K562 (cell line): ENCODE results near the gene SMCHD1. TPM values are rescaled to one million over a fixed set of nuclear protein-coding genes. Genes with fewer than 3 reads are reported as not detected.

Experiments
- BCL6 ChIP-seq: fragments of 250-450 bp; sonication (Bioruptor Pico); IDR thresholded peaks from 2 replicates; pipeline ENCODE4 v1.4.0; 2020
- CCAR2 ChIP-seq: fragments of 200-400 bp; formaldehyde crosslinking; IDR thresholded peaks from 2 replicates; pipeline ENCODE4 v1.6.1; 2017; ENCODE audit warnings: mild to moderate bottlenecking, low read depth, low read length
- DDX20 ChIP-seq: fragments of 450-650 bp; IDR thresholded peaks from 2 replicates; pipeline ENCODE4 v1.6.1; 2016; ENCODE audit warnings: missing genetic modification characterization, low read depth, mild to moderate bottlenecking, missing compliant biosample characterization, moderate library complexity
- EZH2 ChIP-seq: IDR thresholded peaks from 2 replicates; pipeline ENCODE4 v1.6.1; 2012; ENCODE audit warnings: low read depth, mild to moderate bottlenecking, inconsistent platforms, low read length, borderline replicate concordance
- KAT2B ChIP-seq: IDR thresholded peaks from one replicate; pipeline ENCODE4 v1.6.1; 2012; ENCODE audit warnings: low read depth, mild to moderate bottlenecking, control low read depth, inconsistent platforms, low read length, moderate library complexity
- LARP7 ChIP-seq: fragments of 450-650 bp; IDR thresholded peaks from 2 replicates; pipeline ENCODE4 v1.6.1; 2016
- MAZ ChIP-seq, 2 experiments: fragments of 450-650 bp in 1 of 2; sonication (generic) in 1 of 2; formaldehyde crosslinking; IDR thresholded peaks in 1 of 2; conservative IDR thresholded peaks in 1 of 2; 2 replicates each; pipeline versions ENCODE4 v1.4.0 to v1.5.0; 2020; ENCODE audit warnings: mild to moderate bottlenecking in 1 of 2, missing genetic modification reagents in 1 of 2
- MTF1 ChIP-seq: fragments of 250-450 bp; sonication (Bioruptor Pico); IDR thresholded peaks from 2 replicates; pipeline ENCODE4 v1.9.0; 2021; ENCODE audit warnings: moderate library complexity, mild to moderate bottlenecking, inconsistent platforms, borderline replicate concordance
- MXI1 ChIP-seq: IDR thresholded peaks from 2 replicates; pipeline ENCODE4 v1.6.1; 2011; ENCODE audit warnings: low read depth, mild to moderate bottlenecking, improper control_type of control experiment, low read length
- NFE2L1 ChIP-seq: fragments of 450-650 bp; IDR thresholded peaks from 2 replicates; pipeline ENCODE4 v1.6.1; 2016; ENCODE audit warnings: missing genetic modification characterization, low read depth, mild to moderate bottlenecking, missing compliant biosample characterization, moderate library complexity, borderline replicate concordance
- NFIX ChIP-seq: fragments of 250-450 bp; sonication (Bioruptor Pico); IDR thresholded peaks from 2 replicates; pipeline ENCODE4 v1.4.0; 2020; ENCODE audit warnings: low read depth, mild to moderate bottlenecking, moderate library complexity
- NR1H2 ChIP-seq: sonication (generic); formaldehyde crosslinking; IDR thresholded peaks from 2 replicates; pipeline ENCODE4 v1.4.0; 2020; ENCODE audit warnings: mild to moderate bottlenecking, missing genetic modification reagents
- POLR2A ChIP-seq: fragments of 450-650 bp; conservative IDR thresholded peaks from 2 replicates; pipeline ENCODE4 v1.6.1; 2016
- RUNX1 ChIP-seq: sonication (generic); IDR thresholded peaks from 2 replicates; pipeline ENCODE4 v1.6.1; 2016; ENCODE audit warnings: antibody characterized with exemption, low read depth
- SMC3 ChIP-seq: conservative IDR thresholded peaks from 2 replicates; pipeline ENCODE4 v1.6.1; 2011; ENCODE audit warnings: low read depth, low read length, improper control_type of control experiment; ENCODE audit not compliant: insufficient read depth
- SRSF9 ChIP-seq: fragments of 200-400 bp; formaldehyde crosslinking; IDR thresholded peaks from 2 replicates; pipeline ENCODE4 v1.6.1; 2017; ENCODE audit warnings: low read depth, low read length, borderline replicate concordance
- TAL1 ChIP-seq: fragments of 450-650 bp; IDR thresholded peaks from 2 replicates; pipeline ENCODE4 v1.6.1; 2016; ENCODE audit warnings: mild to moderate bottlenecking
- TEAD2 ChIP-seq: fragments of 450-650 bp; IDR thresholded peaks from 2 replicates; pipeline ENCODE4 v1.6.1; 2016; ENCODE audit warnings: missing genetic modification characterization, control low read depth, missing compliant biosample characterization
- ZNF408 ChIP-seq: fragments of 250-450 bp; sonication (Bioruptor Pico); IDR thresholded peaks from 2 replicates; pipeline ENCODE4 v1.4.0; 2020; ENCODE audit warnings: low read depth, mild to moderate bottlenecking, moderate library complexity
- ZNF717 ChIP-seq: fragments of 250-450 bp; sonication (Bioruptor Pico); IDR thresholded peaks from 2 replicates; pipeline ENCODE4 v1.5.0; 2021
- polyA plus RNA-seq, 8 experiments: library from polyadenylated mRNA; depleted of rRNA in 4 of 8; stranded (reverse) in 5 of 8; unstranded in 3 of 8; fragments of >200 nt; fragmentation: Nextera tagmentation in 2 of 8; fragmentation: Illumina TruSeq in 1 of 8; extraction: Ambion mirVana in 2 of 8; extraction: Trizol in 1 of 8; gene quantifications; 2 replicates each; pipeline versions ENCODE4 v1.2.1 to v1.2.3, GENCODE V29; 2011 to 2014; ENCODE audit warnings: inconsistent platforms in 1 of 8, missing spikeins in 1 of 8
- total RNA-seq, 7 experiments: library from RNA; depleted of rRNA in 6 of 7; stranded (reverse); fragments of >200 nt in 6 of 7; fragmentation: Illumina TruSeq in 2 of 7; extraction: Trizol in 2 of 7; gene quantifications; 2 replicates each; pipeline versions ENCODE4 v1.2.1 to v1.2.3, GENCODE V29; 2011 to 2021; ENCODE audit warnings: low replicate concordance in 1 of 7
- TF ChIP-seq, protein P1 (sequence below): sonication (generic); formaldehyde crosslinking; IDR thresholded peaks from 2 replicates; pipeline ENCODE4 v1.8.0; 2023; ENCODE audit warnings: mild to moderate bottlenecking, missing genetic modification reagents
- TF ChIP-seq, protein P2 (sequence below): fragments of 250-450 bp; sonication (Bioruptor Pico); IDR thresholded peaks from 2 replicates; pipeline ENCODE4 v1.4.0; 2020; ENCODE audit warnings: borderline replicate concordance
- TF ChIP-seq, protein P3 (sequence below), 2 experiments: IDR thresholded peaks; 2 replicates each; pipeline ENCODE4 v1.6.1; 2011; ENCODE audit warnings: borderline replicate concordance in 1 of 2, control low read depth in 1 of 2, low read depth in 1 of 2, low read length in 1 of 2, mild to moderate bottlenecking in 1 of 2, mixed read lengths in 1 of 2, moderate library complexity in 1 of 2; ENCODE audit not compliant: insufficient read depth in 1 of 2, insufficient read length in 1 of 2, poor library complexity in 1 of 2, severe bottlenecking in 1 of 2; ENCODE audit errors: extremely low read depth in 1 of 2

Gene SMCHD1
- total and polyA plus RNA-seq, 9 of the 15 experiments (the other 6 are each of a cell fraction or from before 2014, with no cell fraction given): 6.3 to 144 (median 72.7) TPM

DNA sequence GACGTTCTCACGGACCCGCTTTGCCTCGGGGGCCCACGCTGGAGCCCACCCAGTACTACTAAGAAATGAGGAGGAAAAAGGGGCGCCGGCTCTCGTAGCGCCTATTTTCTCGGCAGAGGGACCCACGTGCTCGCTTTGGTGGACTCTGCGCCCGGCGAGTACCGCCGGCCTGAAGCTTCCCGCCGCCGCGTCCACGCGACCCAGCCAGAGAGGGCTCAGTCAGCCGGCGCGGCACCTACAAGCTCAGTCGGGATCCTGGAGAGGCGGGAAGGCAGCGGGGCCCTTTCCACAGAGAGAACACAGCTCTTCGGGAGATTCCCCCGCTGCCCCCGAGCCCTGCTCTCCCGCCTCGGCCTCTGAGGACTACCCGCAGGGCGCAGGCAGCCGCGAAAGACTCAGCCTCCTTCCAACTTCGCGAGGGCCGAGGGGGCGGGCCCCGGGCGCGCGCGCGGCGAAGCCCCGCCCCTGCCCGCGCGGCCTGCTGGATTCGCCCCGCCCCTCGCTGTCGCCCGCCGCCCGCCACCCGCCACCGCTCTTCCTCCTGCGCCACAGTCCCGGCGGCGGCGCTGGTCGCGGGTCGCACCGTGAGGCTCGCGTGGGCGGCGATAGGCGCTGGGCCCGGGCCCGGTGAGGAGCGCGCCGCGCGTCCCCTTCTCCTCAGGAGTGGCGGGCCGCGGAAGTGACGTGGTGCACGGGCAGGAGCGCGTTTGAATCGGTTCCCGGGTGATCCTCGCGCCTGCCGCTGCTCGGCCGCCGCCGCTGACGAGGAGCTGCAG, at the start of gene SMCHD1 (continued):
- no peak for TF ChIP-seq LARP7
- TF ChIP-seq DDX20 (tag): no peak
- TF ChIP-seq SRSF9: no peak
- TF ChIP-seq MAZ (CRISPR knock-in tag; conservative IDR thresholded peaks at IDR 0.05 in 1 of 2, IDR thresholded peaks at IDR 0.05 in 1 of 2): peak; percentile 72 to 90
- TF ChIP-seq NFIX (CRISPR knock-in tag): no peak
- TF ChIP-seq TAL1: no peak
- no peak for TF ChIP-seq EZH2
- TF ChIP-seq BCL6: no peak
- TF ChIP-seq NFE2L1 (tag): no peak
- peak; percentile 98 for TF ChIP-seq POLR2A
- TF ChIP-seq, protein P1, sequence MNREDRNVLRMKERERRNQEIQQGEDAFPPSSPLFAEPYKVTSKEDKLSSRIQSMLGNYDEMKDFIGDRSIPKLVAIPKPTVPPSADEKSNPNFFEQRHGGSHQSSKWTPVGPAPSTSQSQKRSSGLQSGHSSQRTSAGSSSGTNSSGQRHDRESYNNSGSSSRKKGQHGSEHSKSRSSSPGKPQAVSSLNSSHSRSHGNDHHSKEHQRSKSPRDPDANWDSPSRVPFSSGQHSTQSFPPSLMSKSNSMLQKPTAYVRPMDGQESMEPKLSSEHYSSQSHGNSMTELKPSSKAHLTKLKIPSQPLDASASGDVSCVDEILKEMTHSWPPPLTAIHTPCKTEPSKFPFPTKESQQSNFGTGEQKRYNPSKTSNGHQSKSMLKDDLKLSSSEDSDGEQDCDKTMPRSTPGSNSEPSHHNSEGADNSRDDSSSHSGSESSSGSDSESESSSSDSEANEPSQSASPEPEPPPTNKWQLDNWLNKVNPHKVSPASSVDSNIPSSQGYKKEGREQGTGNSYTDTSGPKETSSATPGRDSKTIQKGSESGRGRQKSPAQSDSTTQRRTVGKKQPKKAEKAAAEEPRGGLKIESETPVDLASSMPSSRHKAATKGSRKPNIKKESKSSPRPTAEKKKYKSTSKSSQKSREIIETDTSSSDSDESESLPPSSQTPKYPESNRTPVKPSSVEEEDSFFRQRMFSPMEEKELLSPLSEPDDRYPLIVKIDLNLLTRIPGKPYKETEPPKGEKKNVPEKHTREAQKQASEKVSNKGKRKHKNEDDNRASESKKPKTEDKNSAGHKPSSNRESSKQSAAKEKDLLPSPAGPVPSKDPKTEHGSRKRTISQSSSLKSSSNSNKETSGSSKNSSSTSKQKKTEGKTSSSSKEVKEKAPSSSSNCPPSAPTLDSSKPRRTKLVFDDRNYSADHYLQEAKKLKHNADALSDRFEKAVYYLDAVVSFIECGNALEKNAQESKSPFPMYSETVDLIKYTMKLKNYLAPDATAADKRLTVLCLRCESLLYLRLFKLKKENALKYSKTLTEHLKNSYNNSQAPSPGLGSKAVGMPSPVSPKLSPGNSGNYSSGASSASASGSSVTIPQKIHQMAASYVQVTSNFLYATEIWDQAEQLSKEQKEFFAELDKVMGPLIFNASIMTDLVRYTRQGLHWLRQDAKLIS (CRISPR knock-in tag): no peak; the same call in none of the 2 replicates
- no peak for TF ChIP-seq MXI1
- no peak for TF ChIP-seq ZNF408 (CRISPR knock-in tag)
- TF ChIP-seq SMC3: no peak
- no peak for TF ChIP-seq KAT2B
- TF ChIP-seq CCAR2: no peak
- TF ChIP-seq, protein P2, sequence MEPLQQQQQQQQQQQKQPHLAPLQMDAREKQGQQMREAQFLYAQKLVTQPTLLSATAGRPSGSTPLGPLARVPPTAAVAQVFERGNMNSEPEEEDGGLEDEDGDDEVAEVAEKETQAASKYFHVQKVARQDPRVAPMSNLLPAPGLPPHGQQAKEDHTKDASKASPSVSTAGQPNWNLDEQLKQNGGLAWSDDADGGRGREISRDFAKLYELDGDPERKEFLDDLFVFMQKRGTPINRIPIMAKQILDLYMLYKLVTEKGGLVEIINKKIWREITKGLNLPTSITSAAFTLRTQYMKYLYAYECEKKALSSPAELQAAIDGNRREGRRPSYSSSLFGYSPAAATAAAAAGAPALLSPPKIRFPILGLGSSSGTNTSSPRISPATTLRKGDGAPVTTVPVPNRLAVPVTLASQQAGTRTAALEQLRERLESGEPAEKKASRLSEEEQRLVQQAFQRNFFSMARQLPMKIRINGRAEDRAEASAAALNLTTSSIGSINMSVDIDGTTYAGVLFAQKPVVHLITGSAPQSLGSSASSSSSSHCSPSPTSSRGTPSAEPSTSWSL: no peak; the same call in 1 of the 2 replicates
- no peak for TF ChIP-seq MTF1 (CRISPR knock-in tag)
- TF ChIP-seq TEAD2 (tag): no peak
- TF ChIP-seq, protein P3, sequence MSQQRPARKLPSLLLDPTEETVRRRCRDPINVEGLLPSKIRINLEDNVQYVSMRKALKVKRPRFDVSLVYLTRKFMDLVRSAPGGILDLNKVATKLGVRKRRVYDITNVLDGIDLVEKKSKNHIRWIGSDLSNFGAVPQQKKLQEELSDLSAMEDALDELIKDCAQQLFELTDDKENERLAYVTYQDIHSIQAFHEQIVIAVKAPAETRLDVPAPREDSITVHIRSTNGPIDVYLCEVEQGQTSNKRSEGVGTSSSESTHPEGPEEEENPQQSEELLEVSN (IDR thresholded peaks at IDR 0.05; ENCODE audit: borderline replicate concordance in 1 of 2, extremely low read depth in 1 of 2, insufficient read depth in 1 of 2, insufficient read length in 1 of 2, low read depth in 1 of 2, low read length in 1 of 2, poor library complexity in 1 of 2, severe bottlenecking in 1 of 2): peak; percentile 92 to 97
- no peak for TF ChIP-seq ZNF717
- no peak for TF ChIP-seq NR1H2 (CRISPR knock-in tag)
- TF ChIP-seq RUNX1: no peak
